RWPE2 (cell line): ENCODE data around the gene PLVAP.

Source experiments
- ATAC-seq: fragments of 200-7000 bp; cut with Tn5 transposase; 3 replicates; pipeline ENCODE4 v1.9.1; 2021; ENCODE audit warnings: low read depth
- DNase-seq: peaks from one replicate; pipeline ENCODE4 v3.0.0-alpha.2; 2020; ENCODE audit warnings: low spot score
- H3K27ac ChIP-seq: fragments of 450-650 bp; 2 replicates; pipeline ENCODE4 v1.5.1; 2017; ENCODE audit warnings: mild to moderate bottlenecking; ENCODE audit not compliant: poor library complexity, severe bottlenecking
- H3K27me3 ChIP-seq: fragments of 250-450 bp; sonication (Bioruptor Pico); 2 replicates; pipeline ENCODE4 v1.5.1; 2021; ENCODE audit warnings: mild to moderate bottlenecking, moderate library complexity; ENCODE audit not compliant: insufficient read depth, poor library complexity, severe bottlenecking
- H3K36me3 ChIP-seq: fragments of 250-450 bp; sonication (Bioruptor Pico); 2 replicates; pipeline ENCODE4 v1.5.1; 2020; ENCODE audit warnings: low read depth, mild to moderate bottlenecking, moderate library complexity
- H3K4me1 ChIP-seq: fragments of 250-450 bp; sonication (Bioruptor Pico); 2 replicates; pipeline ENCODE4 v1.5.1; 2021; ENCODE audit warnings: mild to moderate bottlenecking, moderate library complexity; ENCODE audit not compliant: insufficient read depth, poor library complexity, severe bottlenecking
- H3K4me3 ChIP-seq: fragments of 250-450 bp; sonication (Bioruptor Pico); 2 replicates; pipeline ENCODE4 v1.5.1; 2021; ENCODE audit warnings: mild to moderate bottlenecking, moderate library complexity; ENCODE audit not compliant: severe bottlenecking
- H3K9me3 ChIP-seq: fragments of 250-450 bp; sonication (Bioruptor Pico); 2 replicates; pipeline ENCODE4 v1.5.1; 2021; ENCODE audit warnings: mild to moderate bottlenecking, moderate library complexity; ENCODE audit not compliant: severe bottlenecking
- TF ChIP-seq, protein P1 (sequence below): fragments of 450-650 bp; IDR thresholded peaks from one replicate; pipeline ENCODE4 v1.5.1; 2017; ENCODE audit warnings: mild to moderate bottlenecking, moderate library complexity; ENCODE audit not compliant: poor library complexity, severe bottlenecking

PLVAP gene

DNA sequence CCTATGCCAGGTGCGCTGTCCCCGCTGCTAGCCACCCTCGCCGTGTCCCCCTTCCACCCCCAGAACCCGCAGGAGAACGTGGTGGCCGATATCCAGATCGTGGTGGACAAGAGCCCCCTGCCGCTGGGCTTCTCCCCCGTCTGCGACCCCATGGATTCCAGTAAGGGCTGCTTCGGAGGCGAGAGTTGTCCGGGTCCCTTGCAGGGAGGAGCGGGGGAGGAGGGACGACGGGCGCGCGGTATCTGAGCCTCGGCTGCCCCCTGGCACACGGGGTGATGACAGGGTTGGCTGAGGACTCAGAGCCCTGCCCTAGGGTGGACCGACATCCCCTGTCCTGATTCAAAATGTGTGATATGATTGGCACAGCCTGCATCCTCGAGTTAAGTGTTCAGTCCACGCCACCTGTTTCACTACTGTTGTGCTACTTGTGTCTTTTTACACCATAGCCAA is 43.4 kb upstream of the PLVAP start:
- TF ChIP-seq, protein P1, sequence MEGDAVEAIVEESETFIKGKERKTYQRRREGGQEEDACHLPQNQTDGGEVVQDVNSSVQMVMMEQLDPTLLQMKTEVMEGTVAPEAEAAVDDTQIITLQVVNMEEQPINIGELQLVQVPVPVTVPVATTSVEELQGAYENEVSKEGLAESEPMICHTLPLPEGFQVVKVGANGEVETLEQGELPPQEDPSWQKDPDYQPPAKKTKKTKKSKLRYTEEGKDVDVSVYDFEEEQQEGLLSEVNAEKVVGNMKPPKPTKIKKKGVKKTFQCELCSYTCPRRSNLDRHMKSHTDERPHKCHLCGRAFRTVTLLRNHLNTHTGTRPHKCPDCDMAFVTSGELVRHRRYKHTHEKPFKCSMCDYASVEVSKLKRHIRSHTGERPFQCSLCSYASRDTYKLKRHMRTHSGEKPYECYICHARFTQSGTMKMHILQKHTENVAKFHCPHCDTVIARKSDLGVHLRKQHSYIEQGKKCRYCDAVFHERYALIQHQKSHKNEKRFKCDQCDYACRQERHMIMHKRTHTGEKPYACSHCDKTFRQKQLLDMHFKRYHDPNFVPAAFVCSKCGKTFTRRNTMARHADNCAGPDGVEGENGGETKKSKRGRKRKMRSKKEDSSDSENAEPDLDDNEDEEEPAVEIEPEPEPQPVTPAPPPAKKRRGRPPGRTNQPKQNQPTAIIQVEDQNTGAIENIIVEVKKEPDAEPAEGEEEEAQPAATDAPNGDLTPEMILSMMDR = peak; percentile 33
- Histone ChIP-seq H3K36me3 (peaks cover 22% of the 10 kb centered on the region), H3K27ac (peak overlapping the region; percentile 50), H3K9me3 (no peaks in the 10 kb centered on the region), H3K4me3 (peak overlapping the region; percentile 63), H3K27me3 (no peaks in the 10 kb centered on the region), H3K4me1 (no peaks in the 10 kb centered on the region)
- no peak for DNase-seq
- ATAC-seq = peak; percentile 47; the same call in 1 of the 3 replicates

DNA sequence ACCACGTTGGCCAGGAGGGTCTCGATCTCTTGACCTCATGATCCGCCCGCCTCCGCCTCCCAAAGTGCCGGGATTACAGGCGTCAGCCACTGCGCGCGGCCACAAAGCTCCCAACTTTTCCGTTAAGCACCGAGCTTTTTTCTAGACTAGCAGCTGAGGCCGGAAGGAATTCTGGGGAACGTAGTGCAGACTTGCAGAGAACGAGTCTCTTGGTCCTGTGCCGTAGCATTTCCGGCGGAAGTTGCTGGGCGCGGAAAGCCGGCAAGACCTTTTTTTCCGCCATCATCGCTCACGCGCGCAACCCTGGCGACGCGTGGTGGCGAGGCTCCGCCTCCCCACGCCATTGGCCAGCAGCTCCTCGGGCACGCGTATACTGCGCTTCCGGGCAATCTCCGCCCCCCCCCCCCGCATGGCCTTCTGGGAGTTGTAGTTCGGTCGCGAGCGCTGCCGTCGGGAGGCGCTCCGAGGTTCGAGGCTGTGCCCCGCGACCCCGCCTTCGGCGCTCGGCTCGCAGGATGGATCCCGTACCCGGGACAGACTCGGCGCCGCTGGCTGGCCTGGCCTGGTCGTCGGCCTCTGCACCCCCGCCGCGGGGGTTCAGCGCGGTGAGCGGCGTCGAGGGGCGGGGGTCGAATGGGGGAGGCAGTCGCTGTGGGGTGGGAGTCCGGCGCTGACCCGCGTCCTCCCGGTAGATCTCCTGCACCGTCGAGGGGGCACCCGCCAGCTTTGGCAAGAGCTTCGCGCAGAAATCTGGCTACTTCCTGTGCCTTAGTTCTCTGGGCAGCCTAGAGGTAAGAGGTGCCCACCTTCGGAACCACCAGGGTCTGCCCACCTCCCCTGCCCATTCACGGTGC is 42.7 kb upstream of the PLVAP start, which contains the start of gene MVB12A:
TSS of gene MVB12A (plus strand) at position 427 of the 854 bp plus-strand sequence. CDS start at position 516, 89 bp downstream.
- H3K4me1 ChIP-seq = no peaks in the 10 kb centered on the region
- H3K4me3 ChIP-seq = peak within 1 kb of the TSS; percentile 63
- TF ChIP-seq, protein P1 = no peak
- no peaks in the 10 kb centered on the region for H3K9me3 ChIP-seq
- ATAC-seq (peak; percentile 89), DNase-seq (peak; percentile 97)
- no peaks in the 10 kb centered on the region for H3K27me3 ChIP-seq
- peak within 1 kb of the TSS; percentile 50 for H3K27ac ChIP-seq
- peaks cover 22% of the 10 kb centered on the region for H3K36me3 ChIP-seq

DNA sequence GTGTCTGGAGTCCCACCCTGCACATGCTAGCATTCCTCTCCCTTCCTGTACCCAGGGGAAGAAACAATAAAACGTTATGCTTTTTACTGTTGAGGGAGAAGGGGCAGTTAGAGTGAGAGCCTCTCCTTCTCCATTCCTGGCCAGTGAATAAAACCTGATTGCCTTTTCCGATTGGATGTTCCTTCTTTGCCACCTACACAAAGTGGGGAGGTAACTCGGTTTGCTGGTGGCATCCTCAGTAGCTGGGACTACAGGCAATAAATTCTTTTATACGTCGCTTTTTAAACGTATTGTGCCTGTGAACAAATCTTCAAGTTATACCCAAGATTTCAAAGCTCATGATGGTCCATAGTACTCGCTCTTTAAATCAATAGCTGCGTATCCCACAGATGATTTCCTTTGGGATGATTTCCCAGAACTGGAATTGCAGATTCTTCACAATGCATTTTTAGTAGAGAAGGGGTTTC is 42.0 kb upstream of the PLVAP start:
- ATAC-seq = no peak

DNA sequence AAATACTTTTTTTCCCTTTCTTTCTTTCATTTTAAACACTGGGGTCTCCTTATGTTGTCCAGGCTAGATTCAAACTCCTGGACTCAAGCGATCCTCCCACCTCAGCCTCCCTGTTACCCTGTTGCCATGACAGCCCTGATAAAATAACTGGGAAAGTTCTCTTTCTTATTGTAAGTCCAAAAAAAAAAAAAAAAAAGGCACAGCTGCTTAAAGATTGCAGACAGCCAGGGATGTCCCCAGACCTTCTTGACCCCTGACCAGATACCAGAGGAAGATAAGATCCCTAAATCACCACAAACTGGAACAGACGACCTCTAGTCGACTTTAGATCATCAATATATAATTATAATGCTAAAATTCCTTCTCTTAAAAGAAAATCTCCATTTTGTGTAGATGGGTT is 41.6 kb upstream of the PLVAP start:
- DNase-seq (no peak), ATAC-seq (no peak)
- Histone ChIP-seq H3K9me3 (no peaks in the 10 kb centered on the region), H3K36me3 (peaks cover 18% of the 10 kb centered on the region), H3K27ac (peak overlapping the region; percentile 34), H3K27me3 (no peaks in the 10 kb centered on the region), H3K4me3 (peak overlapping the region; percentile 63), H3K4me1 (no peaks in the 10 kb centered on the region)
- TF ChIP-seq, protein P1 = no peak

More for the DNA sequence above, 42.0 kb upstream of the PLVAP start:
- Histone ChIP-seq H3K4me3 (peak overlapping the region; percentile 63), H3K27me3 (no peaks in the 10 kb centered on the region), H3K36me3 (peaks cover 22% of the 10 kb centered on the region), H3K27ac (peak overlapping the region; percentile 34), H3K4me1 (no peaks in the 10 kb centered on the region), H3K9me3 (no peaks in the 10 kb centered on the region)
- TF ChIP-seq, protein P1 = no peak
- no peak for DNase-seq
